GM18861 (cell line): ENCODE results near the gene C18orf63.
"Not testable (repeated sequence)": the region's sequence is repeated elsewhere in the genome, so short reads cannot be mapped to it uniquely, and the experiment has no call there.

ENCODE experiments used
- ATAC-seq: cut with Tn5 transposase; IDR thresholded peaks from one replicate; pipeline ENCODE4 v1.9.1; 2021; ENCODE audit not compliant: unreplicated experiment

Gene C18orf63

GRCh38 chr18:74315464-74316256 is at the start of gene C18orf63:
TSS of gene C18orf63 (plus strand) at chr18:74315839. CDS start at chr18:74317866, 2,027 bp downstream.
- ATAC-seq = no peak

- no peak for ATAC-seq
Measured at GRCh38 chr18:74266161-74266560, 49.5 kb upstream of the C18orf63 start.

GRCh38 chr18:74268175-74268574 is 47.5 kb upstream of the C18orf63 start:
- ATAC-seq = no peak

- no peak for ATAC-seq
Measured at GRCh38 chr18:74268933-74269620, 46.6 kb upstream of the C18orf63 start.

- ATAC-seq = no peak
Measured at GRCh38 chr18:74271635-74272034, 44.0 kb upstream of the C18orf63 start.

- ATAC-seq = no peak
Measured at GRCh38 chr18:74273394-74273793, 42.2 kb upstream of the C18orf63 start.

- no peak for ATAC-seq
Measured at GRCh38 chr18:74274700-74275099, 40.9 kb upstream of the C18orf63 start.

GRCh38 chr18:74275736-74276135 is 39.9 kb upstream of the C18orf63 start:
- ATAC-seq = no peak

GRCh38 chr18:74276609-74277008 is 39.0 kb upstream of the C18orf63 start:
- ATAC-seq = no peak

- no peak for ATAC-seq
Measured at GRCh38 chr18:74277296-74277695, 38.3 kb upstream of the C18orf63 start.

- no peak for ATAC-seq
Measured at GRCh38 chr18:74278058-74278457, 37.6 kb upstream of the C18orf63 start.

GRCh38 chr18:74278983-74279382 is 36.7 kb upstream of the C18orf63 start:
- no peak for ATAC-seq

- no peak for ATAC-seq
Measured at GRCh38 chr18:74281011-74281979, 34.3 kb upstream of the C18orf63 start.

- no peak for ATAC-seq
Measured at GRCh38 chr18:74281980-74282754, 33.5 kb upstream of the C18orf63 start.

- no peak for ATAC-seq
Measured at GRCh38 chr18:74282755-74283554, 32.7 kb upstream of the C18orf63 start.

- no peak for ATAC-seq
Measured at GRCh38 chr18:74283646-74284045, 32.0 kb upstream of the C18orf63 start.

- ATAC-seq = no peak
Measured at GRCh38 chr18:74284191-74284979, 31.3 kb upstream of the C18orf63 start.

GRCh38 chr18:74284980-74285355 is 30.7 kb upstream of the C18orf63 start:
- ATAC-seq = no peak

- ATAC-seq = not testable (repeated sequence)
Measured at GRCh38 chr18:74285583-74285982, 30.1 kb upstream of the C18orf63 start.
